SK-N-SH (cell line): ENCODE results near the gene PTGIS.

ENCODE experiments used
- CTCF ChIP-seq: fragments of 200-600 bp; sonication (generic); IDR thresholded peaks from 2 replicates; pipeline ENCODE4 v1.6.1; 2017; ENCODE audit warnings: antibody characterized with exemption, mild to moderate bottlenecking, moderate library complexity
- EP300 ChIP-seq, 2 experiments: IDR thresholded peaks; 2 replicates each; pipeline versions ENCODE4 v1.4.0 to v1.6.1; 2012; ENCODE audit warnings: borderline replicate concordance in 1 of 2, low read depth in 1 of 2, low read length in 1 of 2
- JUND ChIP-seq: IDR thresholded peaks from 2 replicates; pipeline ENCODE4 v1.4.0; 2012
- MAX ChIP-seq: IDR thresholded peaks from 2 replicates; pipeline ENCODE4 v1.4.0; 2012; ENCODE audit warnings: low read depth
- POLR2AphosphoS5 ChIP-seq: IDR thresholded peaks from 2 replicates; pipeline ENCODE4 v1.6.1; 2012; ENCODE audit warnings: low read depth, low read length
- SMC3 ChIP-seq: IDR thresholded peaks from 2 replicates; pipeline ENCODE4 v1.6.1; 2012; ENCODE audit warnings: low read depth, low read length, improper control_type of control experiment
- TEAD4 ChIP-seq: IDR thresholded peaks from 2 replicates; pipeline ENCODE4 v1.4.0; 2012; ENCODE audit warnings: mild to moderate bottlenecking, borderline replicate concordance; ENCODE audit not compliant: insufficient read depth
- TF ChIP-seq, protein P1 (sequence below): IDR thresholded peaks from 2 replicates; pipeline ENCODE4 v1.4.0; 2012; ENCODE audit warnings: low read depth, borderline replicate concordance
- TF ChIP-seq, protein P2 (sequence below): IDR thresholded peaks from 2 replicates; pipeline ENCODE4; 2012

GRCh38 chr20:49513517-49513916, 54.4 kb downstream of the PTGIS start:
- no peak for TF ChIP-seq CTCF
- no peak for TF ChIP-seq SMC3
- TF ChIP-seq MAX = no peak
- TF ChIP-seq, protein P1, sequence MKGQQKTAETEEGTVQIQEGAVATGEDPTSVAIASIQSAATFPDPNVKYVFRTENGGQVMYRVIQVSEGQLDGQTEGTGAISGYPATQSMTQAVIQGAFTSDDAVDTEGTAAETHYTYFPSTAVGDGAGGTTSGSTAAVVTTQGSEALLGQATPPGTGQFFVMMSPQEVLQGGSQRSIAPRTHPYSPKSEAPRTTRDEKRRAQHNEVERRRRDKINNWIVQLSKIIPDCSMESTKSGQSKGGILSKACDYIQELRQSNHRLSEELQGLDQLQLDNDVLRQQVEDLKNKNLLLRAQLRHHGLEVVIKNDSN = 0 out of 2 replicates have a peak, but pooled peaks have one; percentile 28
- no peak for TF ChIP-seq TEAD4
- no peak for TF ChIP-seq POLR2AphosphoS5
- TF ChIP-seq, protein P2, sequence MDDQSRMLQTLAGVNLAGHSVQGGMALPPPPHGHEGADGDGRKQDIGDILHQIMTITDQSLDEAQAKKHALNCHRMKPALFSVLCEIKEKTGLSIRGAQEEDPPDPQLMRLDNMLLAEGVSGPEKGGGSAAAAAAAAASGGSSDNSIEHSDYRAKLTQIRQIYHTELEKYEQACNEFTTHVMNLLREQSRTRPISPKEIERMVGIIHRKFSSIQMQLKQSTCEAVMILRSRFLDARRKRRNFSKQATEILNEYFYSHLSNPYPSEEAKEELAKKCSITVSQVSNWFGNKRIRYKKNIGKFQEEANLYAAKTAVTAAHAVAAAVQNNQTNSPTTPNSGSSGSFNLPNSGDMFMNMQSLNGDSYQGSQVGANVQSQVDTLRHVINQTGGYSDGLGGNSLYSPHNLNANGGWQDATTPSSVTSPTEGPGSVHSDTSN = no peak
- TF ChIP-seq EP300 (IDR thresholded peaks at IDR 0.05; ENCODE audit: borderline replicate concordance in 1 of 2, low read depth in 1 of 2, low read length in 1 of 2) = no peak
- TF ChIP-seq JUND = no peak
